ENCODE results near the gene OSTM1.
A peak's percentile ranks its signal among the peaks of the same experiment; 100 is the strongest.

OSTM1 gene, protein sequence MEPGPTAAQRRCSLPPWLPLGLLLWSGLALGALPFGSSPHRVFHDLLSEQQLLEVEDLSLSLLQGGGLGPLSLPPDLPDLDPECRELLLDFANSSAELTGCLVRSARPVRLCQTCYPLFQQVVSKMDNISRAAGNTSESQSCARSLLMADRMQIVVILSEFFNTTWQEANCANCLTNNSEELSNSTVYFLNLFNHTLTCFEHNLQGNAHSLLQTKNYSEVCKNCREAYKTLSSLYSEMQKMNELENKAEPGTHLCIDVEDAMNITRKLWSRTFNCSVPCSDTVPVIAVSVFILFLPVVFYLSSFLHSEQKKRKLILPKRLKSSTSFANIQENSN

DNA sequence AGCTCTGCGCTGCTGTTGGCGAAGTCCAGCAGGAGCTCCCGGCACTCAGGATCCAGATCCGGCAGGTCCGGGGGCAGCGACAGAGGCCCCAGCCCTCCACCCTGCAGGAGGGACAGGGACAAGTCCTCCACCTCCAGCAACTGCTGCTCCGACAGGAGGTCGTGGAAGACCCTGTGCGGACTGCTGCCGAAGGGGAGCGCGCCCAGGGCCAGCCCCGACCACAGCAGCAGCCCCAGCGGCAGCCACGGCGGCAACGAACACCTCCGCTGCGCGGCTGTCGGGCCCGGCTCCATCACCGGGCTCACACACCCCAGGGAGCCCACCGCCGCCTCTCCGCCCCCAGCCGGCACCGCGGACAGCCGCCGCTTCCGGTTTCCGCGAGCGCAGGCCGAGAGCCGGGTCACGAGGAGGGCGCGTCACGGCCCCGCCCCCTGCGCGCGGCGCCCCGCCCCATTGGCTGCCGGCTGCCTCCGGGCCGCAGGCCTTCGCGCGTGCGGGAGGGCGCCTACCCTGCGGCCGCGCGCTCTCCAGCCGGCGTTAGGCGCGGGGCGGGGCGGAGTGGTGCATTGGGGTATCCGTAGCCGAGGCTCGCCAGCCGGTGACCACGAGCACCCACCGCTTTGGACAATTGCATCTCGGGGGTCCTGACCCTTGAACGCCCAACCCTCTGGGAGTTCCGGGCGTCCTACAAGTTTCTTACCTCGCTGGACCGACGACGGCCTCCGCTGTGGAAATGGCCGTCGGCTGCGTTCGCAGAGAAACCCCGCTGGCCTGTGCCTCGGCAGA, at the start of gene OSTM1:
Gene OSTM1 (minus strand): TSS at position 383 of the 786 bp plus-strand sequence. CDS start 90 bp downstream, at position 293.
- TF ChIP-seq, protein P1, sequence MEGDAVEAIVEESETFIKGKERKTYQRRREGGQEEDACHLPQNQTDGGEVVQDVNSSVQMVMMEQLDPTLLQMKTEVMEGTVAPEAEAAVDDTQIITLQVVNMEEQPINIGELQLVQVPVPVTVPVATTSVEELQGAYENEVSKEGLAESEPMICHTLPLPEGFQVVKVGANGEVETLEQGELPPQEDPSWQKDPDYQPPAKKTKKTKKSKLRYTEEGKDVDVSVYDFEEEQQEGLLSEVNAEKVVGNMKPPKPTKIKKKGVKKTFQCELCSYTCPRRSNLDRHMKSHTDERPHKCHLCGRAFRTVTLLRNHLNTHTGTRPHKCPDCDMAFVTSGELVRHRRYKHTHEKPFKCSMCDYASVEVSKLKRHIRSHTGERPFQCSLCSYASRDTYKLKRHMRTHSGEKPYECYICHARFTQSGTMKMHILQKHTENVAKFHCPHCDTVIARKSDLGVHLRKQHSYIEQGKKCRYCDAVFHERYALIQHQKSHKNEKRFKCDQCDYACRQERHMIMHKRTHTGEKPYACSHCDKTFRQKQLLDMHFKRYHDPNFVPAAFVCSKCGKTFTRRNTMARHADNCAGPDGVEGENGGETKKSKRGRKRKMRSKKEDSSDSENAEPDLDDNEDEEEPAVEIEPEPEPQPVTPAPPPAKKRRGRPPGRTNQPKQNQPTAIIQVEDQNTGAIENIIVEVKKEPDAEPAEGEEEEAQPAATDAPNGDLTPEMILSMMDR (conservative IDR thresholded peaks at IDR 0.05): no peak
- peak within 1 kb of the TSS; percentile 82 for H3K27ac ChIP-seq

DNA sequence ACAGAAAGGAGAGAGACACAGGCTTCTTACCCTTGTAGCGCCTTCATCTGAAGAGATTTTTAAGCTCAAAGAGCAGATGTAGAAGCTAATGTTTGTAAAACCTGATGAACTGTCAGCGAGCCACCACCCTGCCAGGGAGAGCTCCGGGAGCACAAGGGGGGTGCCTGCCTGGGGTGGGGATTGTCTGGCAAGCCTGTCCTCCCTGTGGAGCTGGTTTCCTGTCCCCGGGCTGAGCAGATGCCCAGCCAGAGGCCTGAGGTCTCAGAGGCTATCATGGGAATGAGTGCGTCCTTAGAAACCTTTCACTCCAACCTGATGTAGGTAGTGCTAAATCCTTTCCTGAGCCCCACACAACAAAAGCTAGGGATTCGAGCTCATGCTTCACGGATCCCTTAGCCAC, 49.4 kb upstream of the OSTM1 start:
- TF ChIP-seq, protein P1 (conservative IDR thresholded peaks at IDR 0.05): no peak
- H3K27ac ChIP-seq: no peak overlapping the region

DNA sequence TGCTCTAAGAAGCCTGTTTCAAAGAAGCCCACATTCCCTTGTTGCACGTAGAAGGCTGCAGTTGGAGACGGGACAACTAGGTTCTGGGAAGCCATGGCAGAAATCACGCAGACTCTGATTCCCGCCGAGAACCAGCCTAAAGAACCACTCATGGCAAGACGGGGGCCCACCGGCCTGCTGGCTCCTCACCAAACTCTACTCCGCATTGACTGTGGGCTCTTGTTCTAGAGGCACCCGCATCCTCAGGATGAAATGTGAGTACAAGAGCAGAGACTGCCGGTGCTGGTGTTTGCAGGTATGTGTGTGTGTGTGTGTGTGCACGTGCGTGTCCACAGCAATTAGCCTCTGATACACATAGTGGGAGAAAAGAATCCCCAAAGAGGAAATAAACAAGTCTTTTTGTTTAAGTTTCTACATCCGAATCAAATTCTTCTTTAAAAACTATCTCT, 49.0 kb upstream of the OSTM1 start:
- H3K27ac ChIP-seq: no peak overlapping the region
- TF ChIP-seq, protein P1 (conservative IDR thresholded peaks at IDR 0.05): no peak

DNA sequence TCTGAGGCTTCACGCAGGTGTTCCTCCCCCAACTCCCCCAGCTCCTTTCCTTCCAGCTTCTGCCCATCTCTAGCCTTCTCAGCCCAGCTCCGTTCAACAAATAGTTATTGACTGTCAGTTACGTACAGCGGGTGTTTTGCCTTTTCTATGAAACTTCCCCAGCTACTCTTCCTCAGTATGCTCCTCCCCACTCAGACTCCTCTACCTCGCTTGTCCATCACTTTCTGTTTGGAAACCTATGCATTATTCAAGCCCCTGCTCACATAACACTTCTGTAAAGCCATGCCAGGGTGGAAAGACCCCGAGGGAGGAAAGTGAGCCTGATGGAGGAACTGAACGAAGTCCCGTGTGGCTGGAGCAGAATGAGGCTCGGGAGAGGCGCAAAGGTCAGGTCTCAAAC, 47.1 kb upstream of the OSTM1 start:
- TF ChIP-seq, protein P1 (conservative IDR thresholded peaks at IDR 0.05): no peak
- no peak overlapping the region for H3K27ac ChIP-seq

DNA sequence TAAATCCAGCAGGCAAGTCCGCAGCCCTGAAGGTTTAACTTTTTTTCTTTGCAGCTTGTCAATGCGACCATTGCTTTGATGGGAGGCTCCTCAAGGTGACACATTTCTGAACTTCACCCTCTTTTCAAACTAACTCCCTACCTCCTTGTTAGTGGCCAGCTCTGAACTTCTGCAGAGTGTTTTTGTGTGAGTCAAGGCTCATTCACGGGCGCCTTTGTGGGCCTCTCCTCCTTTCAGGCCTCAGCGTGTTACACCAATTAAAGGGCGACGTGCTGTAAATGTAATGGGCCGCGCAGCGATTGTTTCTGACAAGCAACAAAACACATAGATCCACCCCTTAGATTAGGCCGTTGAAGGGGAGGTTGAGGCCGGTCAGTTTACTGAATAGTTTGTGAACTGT, 45.8 kb upstream of the OSTM1 start:
- no peak overlapping the region for H3K27ac ChIP-seq
- TF ChIP-seq, protein P1 (conservative IDR thresholded peaks at IDR 0.05): no peak

DNA sequence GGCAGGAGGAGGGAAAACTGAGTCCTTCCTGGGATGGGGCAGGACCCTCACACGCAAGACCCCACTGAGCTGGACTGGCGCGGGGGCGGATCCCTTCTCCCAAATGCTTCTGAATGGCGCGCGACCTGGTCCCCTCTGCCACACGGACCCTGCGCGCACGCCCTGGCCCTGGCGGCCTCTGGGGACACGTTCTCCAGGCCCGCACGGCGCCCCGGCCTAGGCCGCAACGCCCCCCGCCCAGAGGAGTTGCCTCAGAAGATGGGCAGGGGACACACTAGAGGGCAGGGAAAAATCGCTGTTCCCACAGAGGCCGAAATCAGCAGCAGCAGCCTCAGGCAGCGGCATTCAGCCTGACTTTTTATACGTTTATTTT, 45.2 kb upstream of the OSTM1 start:
- H3K27ac ChIP-seq: no peak overlapping the region
- TF ChIP-seq, protein P1 (conservative IDR thresholded peaks at IDR 0.05): no peak
